T-cell (primary cell): Measurements from ENCODE around the gene PPP2R1A. TPM values are rescaled to one million over a fixed set of nuclear protein-coding genes. Genes with fewer than 3 reads are reported as not detected.

Source experiments
- ATAC-seq, 4 experiments: fragments of 200-7000 bp in 3 of 4; fragments of 150-1000 bp in 1 of 4; cut with Tn5 transposase; replicated peaks in 1 of 4; 1 replicate in 3 of 4; 2 replicates in 1 of 4; pipeline ENCODE4 v1.10.0; 2021; ENCODE audit warnings: moderate library complexity in 3 of 4, mild to moderate bottlenecking in 2 of 4, moderate number of reproducible peaks in 1 of 4
- CTCF ChIA-PET, 2 donors: fragments of 300-600 bp; sonication (Branson Sonifier 250); formaldehyde crosslinking; loops; one replicate each; lab custom pipeline; 2022; ENCODE audit warnings: antibody characterized with exemption in 2 of 2; lab: Charles Lee
- POLR2A ChIA-PET, 2 donors: fragments of 300-600 bp; sonication (Branson Sonifier 250); formaldehyde crosslinking; loops; one replicate each; lab custom pipeline; 2022; ENCODE audit warnings: antibody characterized with exemption in 2 of 2; lab: Charles Lee
- DNase-seq, 35 experiments: peaks; one replicate each; pipeline versions ENCODE4 v3.0.0 to v3.0.0-alpha.2; 2013 to 2023
- H3K27ac ChIP-seq: one replicate; pipeline ENCODE4 v1.5.1; 2013; ENCODE audit warnings: low read length
- H3K27me3 ChIP-seq, 2 experiments: replicated peaks in 1 of 2; 1 replicate in 1 of 2; 2 replicates in 1 of 2; pipeline versions ENCODE4 v1.6.1 to v1.7.0; 2013; ENCODE audit warnings: low read length in 1 of 2, mixed read lengths in 1 of 2; ENCODE audit not compliant: control insufficient read depth in 2 of 2, insufficient read depth in 2 of 2; ENCODE audit errors: extremely low read depth in 1 of 2
- H3K36me3 ChIP-seq, 2 donors: 1 replicate in 1 of 2; 2 replicates in 1 of 2; pipeline versions ENCODE4 v1.6.1 to v1.7.0; 2013; ENCODE audit warnings: low read length in 1 of 2; ENCODE audit not compliant: control insufficient read depth in 2 of 2, insufficient read depth in 1 of 2; ENCODE audit errors: extremely low read depth in 1 of 2
- H3K4me1 ChIP-seq, 2 experiments: 1 replicate in 1 of 2; 2 replicates in 1 of 2; pipeline versions ENCODE4 v1.6.1 to v1.7.0; 2013; ENCODE audit warnings: low read length in 2 of 2, mixed read lengths in 1 of 2; ENCODE audit not compliant: insufficient read depth in 2 of 2, control insufficient read depth in 1 of 2; ENCODE audit errors: extremely low read depth in 1 of 2
- H3K4me3 ChIP-seq, 2 donors: 1 replicate in 1 of 2; 2 replicates in 1 of 2; pipeline versions ENCODE4 v1.5.1 to v1.7.0; 2013; ENCODE audit warnings: mild to moderate bottlenecking in 2 of 2, low read length in 1 of 2, moderate library complexity in 1 of 2; ENCODE audit not compliant: control insufficient read depth in 1 of 2; ENCODE audit errors: extremely low read depth in 1 of 2
- H3K9me3 ChIP-seq: 2 replicates; pipeline ENCODE4 v1.7.0; 2013
- H3K27ac Mint-ChIP-seq, 2 donors: one replicate each; pipeline ENCODE4 v1.8.0; 2020 to 2021; ENCODE audit warnings: mild to moderate bottlenecking in 2 of 2, mixed read lengths in 2 of 2
- H3K27me3 Mint-ChIP-seq, 2 donors: one replicate each; pipeline ENCODE4 v1.8.0; 2021 to 2022; ENCODE audit warnings: mixed read lengths in 2 of 2
- H3K36me3 Mint-ChIP-seq: one replicate; pipeline ENCODE4 v1.8.0; 2021; ENCODE audit warnings: mixed read lengths
- H3K4me1 Mint-ChIP-seq, 3 donors: one replicate each; pipeline ENCODE4 v1.8.0; 2020 to 2022; ENCODE audit warnings: mixed read lengths in 3 of 3, mild to moderate bottlenecking in 1 of 3
- H3K4me3 Mint-ChIP-seq, 3 donors: one replicate each; pipeline ENCODE4 v1.8.0; 2020 to 2022; ENCODE audit warnings: mild to moderate bottlenecking in 3 of 3, mixed read lengths in 3 of 3, moderate library complexity in 3 of 3
- H3K9me3 Mint-ChIP-seq, 3 donors: one replicate each; pipeline ENCODE4 v1.8.0; 2020 to 2022; ENCODE audit warnings: mixed read lengths in 3 of 3
- WGBS: methylation state at CpG from one replicate; pipeline ENCODE4 v1.1.5; 2013; ENCODE audit warnings: missing lambda C conversion rate; ENCODE audit not compliant: insufficient coverage; 5-methylcytosine and 5-hydroxymethylcytosine counted together
- total RNA-seq, 35 experiments: library from RNA in 6 of 35; stranded (reverse) in 6 of 35; fragments of 120-200 nt in 1 of 35; gene quantifications; one replicate each; pipeline versions ENCODE4 v1.2.1 to v1.2.4 and lab custom pipeline; 2013 to 2026

PPP2R1A gene
- total RNA-seq = 100 to 1,000 TPM; 177 to 203 (median 191) TPM
- total RNA-seq (2013) = 123 TPM
- total RNA-seq (lab: John Stamatoyannopoulos, UW) = 140 to 244 (median 178) reads per million in 29 experiments

- ATAC-seq = peak; percentile 85 to 89 (median 88)
- WGBS = 0% methylated on average over 64 of the region's 70 CpGs
- peaks cover 14% of the 10 kb centered on the region for H3K36me3 Mint-ChIP-seq
Measured at GRCh38 chr19:52189735-52190486, at the start of gene PPP2R1A. Gene PPP2R1A (plus strand): TSS chr19:52190052. CDS start chr19:52190097, 45 bp downstream.

GRCh38 chr19:52141203-52141602 lies 48.6 kb upstream of the PPP2R1A start:
- H3K27me3 Mint-ChIP-seq = no peaks in the 10 kb centered on the region
- peaks cover 6 to 18% (median 18%) of the 10 kb centered on the region in 3 donors for H3K9me3 Mint-ChIP-seq
- no peak overlapping the region for H3K27ac ChIP-seq
- peaks cover 3 to 20% of the 10 kb centered on the region in 2 experiments for H3K4me1 ChIP-seq
- H3K27me3 ChIP-seq = no peaks in the 10 kb centered on the region
- peaks cover 17% of the 10 kb centered on the region for H3K36me3 Mint-ChIP-seq
- H3K27ac Mint-ChIP-seq = peak overlapping the region; percentile 12 to 93
- ChIA-PET POLR2A (interaction anchor here in 1 of 2 donors (0.6 kb wide), 1 partner anchor 96 kb away, joined by 3 read pairs; no protein-coding TSS in a partner anchor), CTCF (interaction anchor here (0.5 to 2.1 kb wide), 3 partner anchors 39 to 96 kb away, joined by 3 to 5 read pairs (median 4); partner anchors contain the start of gene PPP2R1A (in 1 of the 2))
- ATAC-seq = no peak
- H3K9me3 ChIP-seq = peaks cover 2% of the 10 kb centered on the region
- H3K36me3 ChIP-seq = no peaks in the 10 kb centered on the region
- H3K4me3 Mint-ChIP-seq = peak overlapping the region in 1 of 3 donors; percentile 9
- H3K4me1 Mint-ChIP-seq = peaks cover 32 to 35% (median 34%) of the 10 kb centered on the region in 3 donors
- DNase-seq = no peak
- WGBS = no CpG with 5 or more reads among the region's 2 CpGs
- no peak overlapping the region for H3K4me3 ChIP-seq

More at GRCh38 chr19:52189735-52190486, at the start of gene PPP2R1A:
- Histone ChIP-seq H3K27ac (peak within 1 kb of the TSS; percentile 96), H3K4me3 (peak within 1 kb of the TSS; percentile 90 to 91), H3K4me1 (peaks cover 12 to 52% of the 10 kb centered on the region in 2 experiments), H3K27me3 (no peaks in the 10 kb centered on the region), H3K36me3 (peaks cover 0 to 16% of the 10 kb centered on the region in 2 donors), H3K9me3 (no peaks in the 10 kb centered on the region)
- CTCF ChIA-PET = interaction anchor here in 1 of 2 donors (0.7 to 1.8 kb wide), 6 partner anchors 16 to 942 kb away, joined by 3 to 10 read pairs (median 4); partner anchors contain the start of gene ZNF836
- POLR2A ChIA-PET = interaction anchor here in 1 of 2 donors (0.5 to 1.7 kb wide), 6 partner anchors 19 to 434 kb away, joined by 3 to 9 read pairs (median 4); partner anchors contain the start of genes ZNF432 and ZNF836
- peak within 1 kb of the TSS; percentile 97 to 98 (median 97) for H3K4me3 Mint-ChIP-seq
- peak within 1 kb of the TSS; percentile 100 for H3K27ac Mint-ChIP-seq
- peak; percentile 87 to 100 (median 99) for DNase-seq
- no peaks in the 10 kb centered on the region for H3K9me3 Mint-ChIP-seq
- H3K4me1 Mint-ChIP-seq = peaks cover 45 to 56% (median 51%) of the 10 kb centered on the region in 3 donors
- no peaks in the 10 kb centered on the region for H3K27me3 Mint-ChIP-seq

GRCh38 chr19:52142001-52142595 lies 47.8 kb upstream of the PPP2R1A start:
- Mint-ChIP-seq H3K36me3 (peaks cover 20% of the 10 kb centered on the region), H3K9me3 (peaks cover 6 to 25% (median 22%) of the 10 kb centered on the region in 3 donors), H3K4me3 (no peak overlapping the region), H3K27me3 (no peaks in the 10 kb centered on the region), H3K27ac (no peak overlapping the region), H3K4me1 (peaks cover 29 to 32% (median 29%) of the 10 kb centered on the region in 3 donors)
- ChIA-PET CTCF (interaction anchor here in 1 of 2 donors (2.1 kb wide), 1 partner anchor 47 kb away, joined by 4 read pairs; the partner anchor contains the start of gene PPP2R1A), POLR2A (no interaction called here)
- Histone ChIP-seq H3K9me3 (peaks cover 2% of the 10 kb centered on the region), H3K4me3 (no peak overlapping the region), H3K4me1 (peaks cover 3 to 20% of the 10 kb centered on the region in 2 experiments), H3K36me3 (no peaks in the 10 kb centered on the region), H3K27me3 (no peaks in the 10 kb centered on the region), H3K27ac (no peak overlapping the region)
- no peak for ATAC-seq
- DNase-seq = no peak
- WGBS = 43% methylated on average over 1 of the region's 3 CpGs

- Mint-ChIP-seq H3K27ac (no peak overlapping the region), H3K4me1 (no peaks in the 10 kb centered on the region), H3K27me3 (no peaks in the 10 kb centered on the region), H3K36me3 (peaks cover 43% of the 10 kb centered on the region), H3K9me3 (peaks cover 0 to 50% (median 35%) of the 10 kb centered on the region in 3 donors), H3K4me3 (no peak overlapping the region)
- ATAC-seq (no peak), DNase-seq (no peak)
- peaks cover 10% of the 10 kb centered on the region for H3K9me3 ChIP-seq
- H3K27me3 ChIP-seq = no peaks in the 10 kb centered on the region
- ChIA-PET CTCF (no interaction called here), POLR2A (no interaction called here)
- no peak overlapping the region for H3K27ac ChIP-seq
- H3K4me3 ChIP-seq = no peak overlapping the region
- no peaks in the 10 kb centered on the region for H3K36me3 ChIP-seq
- H3K4me1 ChIP-seq = no peaks in the 10 kb centered on the region
Measured at GRCh38 chr19:52148256-52148655, 41.6 kb upstream of the PPP2R1A start.

- no peak overlapping the region for H3K4me3 ChIP-seq
- H3K4me3 Mint-ChIP-seq = no peak overlapping the region
Measured at GRCh38 chr19:52155596-52156359, 34.1 kb upstream of the PPP2R1A start.

More at GRCh38 chr19:52155596-52156359, 34.1 kb upstream of the PPP2R1A start:
- no peaks in the 10 kb centered on the region for H3K4me1 Mint-ChIP-seq
- no peak overlapping the region for H3K27ac ChIP-seq
- no peaks in the 10 kb centered on the region for H3K4me1 ChIP-seq
- H3K36me3 Mint-ChIP-seq = peaks cover 83% of the 10 kb centered on the region
- ChIA-PET CTCF (no interaction called here), POLR2A (no interaction called here)
- peaks cover 23 to 70% (median 64%) of the 10 kb centered on the region in 3 donors for H3K9me3 Mint-ChIP-seq
- H3K27me3 Mint-ChIP-seq = no peaks in the 10 kb centered on the region
- H3K27me3 ChIP-seq = no peaks in the 10 kb centered on the region
- no peak for DNase-seq
- ATAC-seq = no peak
- no peak overlapping the region for H3K27ac Mint-ChIP-seq
- peaks cover 21 to 30% of the 10 kb centered on the region in 2 donors for H3K36me3 ChIP-seq
- peaks cover 26% of the 10 kb centered on the region for H3K9me3 ChIP-seq
- WGBS = 100% methylated on average over 10 of the region's 15 CpGs
